ENCODE results near the gene U2AF1L4.

U2AF1L4 gene

DNA sequence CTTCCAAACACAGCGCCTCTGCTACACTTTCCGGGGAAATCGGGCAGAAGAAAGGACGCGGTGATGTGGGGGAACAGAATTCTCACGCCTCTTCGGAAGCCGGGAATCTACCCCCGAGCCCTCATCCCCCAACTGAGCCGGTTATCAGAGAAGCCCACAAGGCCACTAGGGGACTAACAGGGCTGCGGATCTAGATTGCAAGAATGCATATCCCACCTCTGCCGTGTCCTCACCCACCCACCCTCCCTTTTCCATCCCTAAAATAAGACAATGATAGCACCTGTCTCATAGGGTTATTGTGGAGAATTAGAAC is 4.1 kb downstream of the U2AF1L4 start (continued):
- TF ChIP-seq, protein P1, sequence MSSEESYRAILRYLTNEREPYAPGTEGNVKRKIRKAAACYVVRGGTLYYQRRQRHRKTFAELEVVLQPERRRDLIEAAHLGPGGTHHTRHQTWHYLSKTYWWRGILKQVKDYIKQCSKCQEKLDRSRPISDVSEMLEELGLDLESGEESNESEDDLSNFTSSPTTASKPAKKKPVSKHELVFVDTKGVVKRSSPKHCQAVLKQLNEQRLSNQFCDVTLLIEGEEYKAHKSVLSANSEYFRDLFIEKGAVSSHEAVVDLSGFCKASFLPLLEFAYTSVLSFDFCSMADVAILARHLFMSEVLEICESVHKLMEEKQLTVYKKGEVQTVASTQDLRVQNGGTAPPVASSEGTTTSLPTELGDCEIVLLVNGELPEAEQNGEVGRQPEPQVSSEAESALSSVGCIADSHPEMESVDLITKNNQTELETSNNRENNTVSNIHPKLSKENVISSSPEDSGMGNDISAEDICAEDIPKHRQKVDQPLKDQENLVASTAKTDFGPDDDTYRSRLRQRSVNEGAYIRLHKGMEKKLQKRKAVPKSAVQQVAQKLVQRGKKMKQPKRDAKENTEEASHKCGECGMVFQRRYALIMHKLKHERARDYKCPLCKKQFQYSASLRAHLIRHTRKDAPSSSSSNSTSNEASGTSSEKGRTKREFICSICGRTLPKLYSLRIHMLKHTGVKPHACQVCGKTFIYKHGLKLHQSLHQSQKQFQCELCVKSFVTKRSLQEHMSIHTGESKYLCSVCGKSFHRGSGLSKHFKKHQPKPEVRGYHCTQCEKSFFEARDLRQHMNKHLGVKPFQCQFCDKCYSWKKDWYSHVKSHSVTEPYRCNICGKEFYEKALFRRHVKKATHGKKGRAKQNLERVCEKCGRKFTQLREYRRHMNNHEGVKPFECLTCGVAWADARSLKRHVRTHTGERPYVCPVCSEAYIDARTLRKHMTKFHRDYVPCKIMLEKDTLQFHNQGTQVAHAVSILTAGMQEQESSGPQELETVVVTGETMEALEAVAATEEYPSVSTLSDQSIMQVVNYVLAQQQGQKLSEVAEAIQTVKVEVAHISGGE (tag by site-specific recombination; conservative IDR thresholded peaks at IDR 0.05; ENCODE audit: low read depth), result peak; percentile 13; the same call in 1 of the 2 replicates
- no peak; the same call in 1 of the 2 replicates for TF ChIP-seq KLF16 (tag by site-specific recombination; IDR thresholded peaks at IDR 0.05)
- TF ChIP-seq ZEB2 (tag by site-specific recombination; IDR thresholded peaks at IDR 0.05), result no peak

DNA sequence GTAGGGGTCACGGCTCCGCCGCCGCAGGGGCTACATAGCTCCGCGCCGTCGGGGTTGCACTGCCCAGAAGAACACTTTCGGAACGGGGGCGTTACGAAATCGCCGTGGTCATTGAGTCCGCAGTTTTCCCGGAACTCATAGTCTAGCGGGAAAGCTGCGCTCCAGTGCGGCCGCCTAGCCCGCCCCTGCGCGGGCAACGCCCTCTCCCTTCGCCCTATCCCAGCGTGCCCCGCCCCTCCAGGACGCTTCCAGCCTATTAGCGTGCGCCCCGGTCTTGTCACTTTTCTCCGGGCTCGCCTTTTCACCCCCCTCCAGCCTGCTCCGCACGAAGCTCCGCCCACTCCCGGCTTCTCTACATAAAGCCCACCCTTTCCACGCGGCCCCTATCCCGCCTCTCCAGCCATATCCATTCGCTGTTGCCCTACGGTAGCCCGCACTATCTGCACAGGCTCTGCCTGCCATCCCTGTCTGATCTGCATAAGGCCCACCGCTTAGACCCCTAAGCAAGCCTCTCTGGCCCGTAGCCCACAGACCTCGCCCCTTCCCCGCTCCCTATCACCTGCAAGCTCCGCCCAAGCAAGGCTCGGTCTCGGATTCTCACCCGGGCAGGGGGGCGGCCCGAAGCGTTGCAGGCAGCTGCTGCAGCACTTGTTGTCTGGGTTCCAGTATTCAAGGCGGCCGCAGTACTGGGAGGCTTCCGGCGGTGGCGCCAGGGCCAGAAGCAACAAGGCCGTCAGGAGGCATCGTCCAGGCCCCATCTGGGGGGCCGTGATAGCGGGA is 4.6 kb downstream of the U2AF1L4 start:
- Histone ChIP-seq H3K4me3 (ENCODE audit: low read depth, low read length) (peak overlapping the region; percentile 52), H3K27ac (ENCODE audit: extremely low read depth, low read depth, low read length) (peak overlapping the region; percentile 97), H3K36me3 (ENCODE audit: control insufficient read depth in 2 of 2, insufficient read depth in 1 of 2, low read length in 2 of 2) (peaks cover 50 to 57% of the 10 kb centered on the region in 2 experiments), H3K4me1 (ENCODE audit: control insufficient read depth, insufficient read depth, low read length) (peaks cover 20% of the 10 kb centered on the region), H3K9me3 (ENCODE audit: control insufficient read depth, insufficient read depth, low read depth, low read length) (no peaks in the 10 kb centered on the region; the same call in 1 of the 2 replicates)
- ChIA-PET POLR2A (interaction anchor here (0.6 to 7.7 kb wide), 46 partner anchors 8 to 474 kb away, joined by 3 to 204 read pairs (median 5); partner anchors contain the start of genes ALKBH6, ARHGAP33, COX6B1 and HSPB6), CTCF (interaction anchor here (0.5 to 1.6 kb wide), 13 partner anchors 8 to 192 kb away, joined by 3 to 8 read pairs (median 3); partner anchors contain the start of gene LIN37)
- no peak for TF ChIP-seq GFI1B (tag by site-specific recombination; IDR thresholded peaks at IDR 0.05)
- TF ChIP-seq, protein P2, sequence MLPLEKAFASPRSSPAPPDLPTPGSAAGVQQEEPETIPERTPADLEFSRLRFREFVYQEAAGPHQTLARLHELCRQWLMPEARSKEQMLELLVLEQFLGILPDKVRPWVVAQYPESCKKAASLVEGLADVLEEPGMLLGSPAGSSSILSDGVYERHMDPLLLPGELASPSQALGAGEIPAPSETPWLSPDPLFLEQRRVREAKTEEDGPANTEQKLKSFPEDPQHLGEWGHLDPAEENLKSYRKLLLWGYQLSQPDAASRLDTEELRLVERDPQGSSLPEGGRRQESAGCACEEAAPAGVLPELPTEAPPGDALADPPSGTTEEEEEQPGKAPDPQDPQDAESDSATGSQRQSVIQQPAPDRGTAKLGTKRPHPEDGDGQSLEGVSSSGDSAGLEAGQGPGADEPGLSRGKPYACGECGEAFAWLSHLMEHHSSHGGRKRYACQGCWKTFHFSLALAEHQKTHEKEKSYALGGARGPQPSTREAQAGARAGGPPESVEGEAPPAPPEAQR (tag by site-specific recombination; IDR thresholded peaks at IDR 0.05), result no peak
- no peak for TF ChIP-seq MZF1 (tag by site-specific recombination; IDR thresholded peaks at IDR 0.05; ENCODE audit: borderline replicate concordance)
- TF ChIP-seq, protein P3, sequence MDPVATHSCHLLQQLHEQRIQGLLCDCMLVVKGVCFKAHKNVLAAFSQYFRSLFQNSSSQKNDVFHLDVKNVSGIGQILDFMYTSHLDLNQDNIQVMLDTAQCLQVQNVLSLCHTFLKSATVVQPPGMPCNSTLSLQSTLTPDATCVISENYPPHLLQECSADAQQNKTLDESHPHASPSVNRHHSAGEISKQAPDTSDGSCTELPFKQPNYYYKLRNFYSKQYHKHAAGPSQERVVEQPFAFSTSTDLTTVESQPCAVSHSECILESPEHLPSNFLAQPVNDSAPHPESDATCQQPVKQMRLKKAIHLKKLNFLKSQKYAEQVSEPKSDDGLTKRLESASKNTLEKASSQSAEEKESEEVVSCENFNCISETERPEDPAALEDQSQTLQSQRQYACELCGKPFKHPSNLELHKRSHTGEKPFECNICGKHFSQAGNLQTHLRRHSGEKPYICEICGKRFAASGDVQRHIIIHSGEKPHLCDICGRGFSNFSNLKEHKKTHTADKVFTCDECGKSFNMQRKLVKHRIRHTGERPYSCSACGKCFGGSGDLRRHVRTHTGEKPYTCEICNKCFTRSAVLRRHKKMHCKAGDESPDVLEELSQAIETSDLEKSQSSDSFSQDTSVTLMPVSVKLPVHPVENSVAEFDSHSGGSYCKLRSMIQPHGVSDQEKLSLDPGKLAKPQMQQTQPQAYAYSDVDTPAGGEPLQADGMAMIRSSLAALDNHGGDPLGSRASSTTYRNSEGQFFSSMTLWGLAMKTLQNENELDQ (tag by site-specific recombination; IDR thresholded peaks at IDR 0.05; ENCODE audit: low read depth), result no peak
- TF ChIP-seq ZFP3 (tag by site-specific recombination; IDR thresholded peaks at IDR 0.05; ENCODE audit: low read depth), result no peak
- TF ChIP-seq ZNF366 (tag by site-specific recombination; conservative IDR thresholded peaks at IDR 0.05), result peak; percentile 96
- TF ChIP-seq, protein P4, sequence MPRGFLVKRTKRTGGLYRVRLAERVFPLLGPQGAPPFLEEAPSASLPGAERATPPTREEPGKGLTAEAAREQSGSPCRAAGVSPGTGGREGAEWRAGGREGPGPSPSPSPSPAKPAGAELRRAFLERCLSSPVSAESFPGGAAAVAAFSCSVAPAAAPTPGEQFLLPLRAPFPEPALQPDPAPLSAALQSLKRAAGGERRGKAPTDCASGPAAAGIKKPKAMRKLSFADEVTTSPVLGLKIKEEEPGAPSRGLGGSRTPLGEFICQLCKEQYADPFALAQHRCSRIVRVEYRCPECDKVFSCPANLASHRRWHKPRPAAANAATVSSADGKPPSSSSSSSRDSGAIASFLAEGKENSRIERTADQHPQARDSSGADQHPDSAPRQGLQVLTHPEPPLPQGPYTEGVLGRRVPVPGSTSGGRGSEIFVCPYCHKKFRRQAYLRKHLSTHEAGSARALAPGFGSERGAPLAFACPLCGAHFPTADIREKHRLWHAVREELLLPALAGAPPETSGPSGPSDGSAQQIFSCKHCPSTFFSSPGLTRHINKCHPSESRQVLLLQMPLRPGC (tag by site-specific recombination; IDR thresholded peaks at IDR 0.05), result peak; percentile 62; the same call in 1 of the 2 replicates
- TF ChIP-seq, protein P5, sequence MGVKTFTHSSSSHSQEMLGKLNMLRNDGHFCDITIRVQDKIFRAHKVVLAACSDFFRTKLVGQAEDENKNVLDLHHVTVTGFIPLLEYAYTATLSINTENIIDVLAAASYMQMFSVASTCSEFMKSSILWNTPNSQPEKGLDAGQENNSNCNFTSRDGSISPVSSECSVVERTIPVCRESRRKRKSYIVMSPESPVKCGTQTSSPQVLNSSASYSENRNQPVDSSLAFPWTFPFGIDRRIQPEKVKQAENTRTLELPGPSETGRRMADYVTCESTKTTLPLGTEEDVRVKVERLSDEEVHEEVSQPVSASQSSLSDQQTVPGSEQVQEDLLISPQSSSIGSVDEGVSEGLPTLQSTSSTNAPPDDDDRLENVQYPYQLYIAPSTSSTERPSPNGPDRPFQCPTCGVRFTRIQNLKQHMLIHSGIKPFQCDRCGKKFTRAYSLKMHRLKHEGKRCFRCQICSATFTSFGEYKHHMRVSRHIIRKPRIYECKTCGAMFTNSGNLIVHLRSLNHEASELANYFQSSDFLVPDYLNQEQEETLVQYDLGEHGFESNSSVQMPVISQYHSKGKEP (tag by site-specific recombination; IDR thresholded peaks at IDR 0.05), result peak; percentile 100
- no peak for TF ChIP-seq ZNF530 (tag by site-specific recombination; IDR thresholded peaks at IDR 0.05; ENCODE audit: low read depth)
- TF ChIP-seq ZNF169 (tag by site-specific recombination; IDR thresholded peaks at IDR 0.05), result no peak
- TF ChIP-seq SCRT1 (tag by site-specific recombination; IDR thresholded peaks at IDR 0.05; ENCODE audit: borderline replicate concordance), result peak; percentile 100
- no peak for TF ChIP-seq ZNF23 (tag by site-specific recombination; IDR thresholded peaks at IDR 0.05; ENCODE audit: borderline replicate concordance)
- peak; percentile 18 for TF ChIP-seq KLF7 (tag by site-specific recombination; IDR thresholded peaks at IDR 0.05; ENCODE audit: borderline replicate concordance)
- TF ChIP-seq ZNF558 (tag by site-specific recombination; IDR thresholded peaks at IDR 0.05), result no peak
- TF ChIP-seq, protein P6, sequence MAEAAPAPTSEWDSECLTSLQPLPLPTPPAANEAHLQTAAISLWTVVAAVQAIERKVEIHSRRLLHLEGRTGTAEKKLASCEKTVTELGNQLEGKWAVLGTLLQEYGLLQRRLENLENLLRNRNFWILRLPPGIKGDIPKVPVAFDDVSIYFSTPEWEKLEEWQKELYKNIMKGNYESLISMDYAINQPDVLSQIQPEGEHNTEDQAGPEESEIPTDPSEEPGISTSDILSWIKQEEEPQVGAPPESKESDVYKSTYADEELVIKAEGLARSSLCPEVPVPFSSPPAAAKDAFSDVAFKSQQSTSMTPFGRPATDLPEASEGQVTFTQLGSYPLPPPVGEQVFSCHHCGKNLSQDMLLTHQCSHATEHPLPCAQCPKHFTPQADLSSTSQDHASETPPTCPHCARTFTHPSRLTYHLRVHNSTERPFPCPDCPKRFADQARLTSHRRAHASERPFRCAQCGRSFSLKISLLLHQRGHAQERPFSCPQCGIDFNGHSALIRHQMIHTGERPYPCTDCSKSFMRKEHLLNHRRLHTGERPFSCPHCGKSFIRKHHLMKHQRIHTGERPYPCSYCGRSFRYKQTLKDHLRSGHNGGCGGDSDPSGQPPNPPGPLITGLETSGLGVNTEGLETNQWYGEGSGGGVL (tag by site-specific recombination; IDR thresholded peaks at IDR 0.05), result 0 out of 2 replicates have a peak, but pooled peaks have one; percentile 80
- TF ChIP-seq ZFP37 (tag by site-specific recombination; IDR thresholded peaks at IDR 0.05), result peak; percentile 89
- TF ChIP-seq KLF8 (tag by site-specific recombination; IDR thresholded peaks at IDR 0.05), result peak; percentile 97

Data from HEK293 (cell line).